Measurements from ENCODE around the gene MAP2K2. TPM values are rescaled to one million over a fixed set of nuclear protein-coding genes. Genes with fewer than 3 reads are reported as not detected.

The MAP2K2 gene
- total and polyA plus RNA-seq, 9 of the 15 experiments (the other 6 are each of a cell fraction or from before 2014, with no cell fraction given): 1.0 to 151 (median 58.3) TPM

- TF ChIP-seq SMARCC2 (IDR thresholded peaks at IDR 0.05; ENCODE audit: low read depth) (no peak), GABPB1 (CRISPR knock-in tag; IDR thresholded peaks at IDR 0.05) (peak; percentile 49; the same call in 1 of the 2 replicates), PBX2 (CRISPR knock-in tag; IDR thresholded peaks at IDR 0.05; ENCODE audit: low read depth) (peak; percentile 73), PBX2 (tag; conservative IDR thresholded peaks at IDR 0.05; ENCODE audit: low read depth) (no peak), CBX3 (IDR thresholded peaks at IDR 0.05; ENCODE audit: borderline replicate concordance in 1 of 2, low read length in 2 of 2) (no peak), HCFC1 (IDR thresholded peaks at IDR 0.05; ENCODE audit: low read depth, low read length) (peak; percentile 94), TFAP4 (CRISPR knock-in tag; IDR thresholded peaks at IDR 0.05; ENCODE audit: borderline replicate concordance) (peak; percentile 50; the same call in 1 of the 2 replicates), BRD4 (IDR thresholded peaks at IDR 0.05) (no peak), HNRNPK (IDR thresholded peaks at IDR 0.05; ENCODE audit: low read depth, low read length, poor library complexity, severe bottlenecking) (peak; percentile 57), CREB1 (IDR thresholded peaks at IDR 0.05) (peak; percentile 56; the same call in 1 of the 2 replicates), CREB1 (CRISPR knock-in tag; IDR thresholded peaks at IDR 0.05) (peak; percentile 47; the same call in 1 of the 2 replicates), PHF8 (IDR thresholded peaks at IDR 0.05; ENCODE audit: borderline replicate concordance, low read length) (peak; percentile 32; the same call in 1 of the 2 replicates), ZNF175 (CRISPR knock-in tag; IDR thresholded peaks at IDR 0.05; ENCODE audit: low read depth) (0 out of 2 replicates have a peak, but pooled peaks have one; percentile 62), FOXM1 (IDR thresholded peaks at IDR 0.05; ENCODE audit: low read depth) (no peak), FOXM1 (CRISPR knock-in tag; IDR thresholded peaks at IDR 0.05; ENCODE audit: low read depth) (no peak), ZNF592 (IDR thresholded peaks at IDR 0.05) (no peak), SP1 (CRISPR knock-in tag; IDR thresholded peaks at IDR 0.05) (peak; percentile 85), CHD2 (IDR thresholded peaks at IDR 0.05; ENCODE audit: low read depth, low read length) (peak; percentile 45; the same call in 1 of the 2 replicates), EZH2 (IDR thresholded peaks at IDR 0.05; ENCODE audit: borderline replicate concordance, low read depth, low read length) (no peak), BRCA1 (IDR thresholded peaks at IDR 0.05) (no peak), BRCA1 (CRISPR knock-in tag; IDR thresholded peaks at IDR 0.05) (no peak), GTF2F1 (IDR thresholded peaks at IDR 0.05; ENCODE audit: low read depth, low read length) (no peak)
Measured at GRCh38 chr19:4065430-4066175, 58.3 kb downstream of the MAP2K2 start (continued).
